HL-60 (cell line): ENCODE measurements around the gene ANKS1B.
"Not testable (repeated sequence)": the region's sequence is repeated elsewhere in the genome, so short reads cannot be mapped to it uniquely, and the experiment has no call there.

ENCODE experiments used
- DNase-seq, 2 experiments: peaks; one replicate each; pipeline ENCODE4 v3.0.0-alpha.2; 2010 to 2020; ENCODE audit warnings: low read depth in 1 of 2, low spot score in 1 of 2
- H3K27ac ChIP-seq: fragments of 250-450 bp; sonication (Bioruptor Pico); replicated peaks from 2 replicates; pipeline ENCODE4 v1.5.1; 2020; ENCODE audit warnings: mild to moderate bottlenecking, moderate library complexity
- H3K27me3 ChIP-seq: fragments of 250-450 bp; sonication (Bioruptor Pico); 2 replicates; pipeline ENCODE4 v1.5.1; 2021; ENCODE audit warnings: mild to moderate bottlenecking, moderate library complexity; ENCODE audit not compliant: insufficient read depth, poor library complexity, severe bottlenecking
- H3K4me3 ChIP-seq: replicated peaks from 2 replicates; pipeline ENCODE4 v1.5.1; 2011; ENCODE audit warnings: mild to moderate bottlenecking, control low read depth, low read length; ENCODE audit not compliant: insufficient read depth
- GABPA ChIP-seq: IDR thresholded peaks from 2 replicates; pipeline ENCODE4 v1.6.1; 2012; ENCODE audit warnings: low read depth
- POLR2AphosphoS5 ChIP-seq: IDR thresholded peaks from 2 replicates; pipeline ENCODE4 v1.6.1; 2012; ENCODE audit warnings: low read depth
- REST ChIP-seq: IDR thresholded peaks from 2 replicates; pipeline ENCODE4 v1.6.1; 2012; ENCODE audit warnings: low read depth; ENCODE audit not compliant: insufficient replicate concordance
- SPI1 ChIP-seq: IDR thresholded peaks from 2 replicates; pipeline ENCODE4 v1.6.1; 2012; ENCODE audit warnings: low read depth, mild to moderate bottlenecking, borderline replicate concordance
- TF ChIP-seq, protein P1 (sequence below): IDR thresholded peaks from one replicate; pipeline ENCODE4 v1.5.1; 2011; ENCODE audit warnings: low read length, control low read depth, inconsistent platforms; ENCODE audit not compliant: insufficient read depth

Gene ANKS1B

DNA sequence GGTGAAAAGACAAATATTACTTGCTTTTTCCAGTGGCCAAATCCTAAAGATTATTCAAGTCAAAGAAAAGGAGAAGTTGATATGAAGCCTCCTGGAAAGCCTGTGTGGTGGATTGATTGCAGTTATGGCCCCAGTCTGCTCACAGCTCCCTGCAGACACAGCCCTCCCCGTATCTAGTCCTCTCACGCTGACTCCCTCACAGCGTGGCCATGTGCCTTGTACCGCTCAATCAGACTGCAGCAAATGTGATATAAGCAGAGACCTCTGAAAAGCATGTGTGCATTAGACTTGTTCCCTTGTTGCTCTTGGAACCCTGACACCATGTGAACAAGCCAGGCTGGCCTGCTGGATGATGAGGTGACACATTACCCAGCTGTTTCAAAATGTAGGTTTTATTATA lies 735.2 kb downstream of the ANKS1B start:
- Histone ChIP-seq H3K27me3 (no peaks in the 10 kb centered on the region), H3K27ac (no peak overlapping the region), H3K4me3 (no peak overlapping the region)
- no peak for TF ChIP-seq SPI1
- TF ChIP-seq POLR2AphosphoS5, result no peak
- TF ChIP-seq REST, result no peak
- TF ChIP-seq GABPA, result no peak
- TF ChIP-seq, protein P1, sequence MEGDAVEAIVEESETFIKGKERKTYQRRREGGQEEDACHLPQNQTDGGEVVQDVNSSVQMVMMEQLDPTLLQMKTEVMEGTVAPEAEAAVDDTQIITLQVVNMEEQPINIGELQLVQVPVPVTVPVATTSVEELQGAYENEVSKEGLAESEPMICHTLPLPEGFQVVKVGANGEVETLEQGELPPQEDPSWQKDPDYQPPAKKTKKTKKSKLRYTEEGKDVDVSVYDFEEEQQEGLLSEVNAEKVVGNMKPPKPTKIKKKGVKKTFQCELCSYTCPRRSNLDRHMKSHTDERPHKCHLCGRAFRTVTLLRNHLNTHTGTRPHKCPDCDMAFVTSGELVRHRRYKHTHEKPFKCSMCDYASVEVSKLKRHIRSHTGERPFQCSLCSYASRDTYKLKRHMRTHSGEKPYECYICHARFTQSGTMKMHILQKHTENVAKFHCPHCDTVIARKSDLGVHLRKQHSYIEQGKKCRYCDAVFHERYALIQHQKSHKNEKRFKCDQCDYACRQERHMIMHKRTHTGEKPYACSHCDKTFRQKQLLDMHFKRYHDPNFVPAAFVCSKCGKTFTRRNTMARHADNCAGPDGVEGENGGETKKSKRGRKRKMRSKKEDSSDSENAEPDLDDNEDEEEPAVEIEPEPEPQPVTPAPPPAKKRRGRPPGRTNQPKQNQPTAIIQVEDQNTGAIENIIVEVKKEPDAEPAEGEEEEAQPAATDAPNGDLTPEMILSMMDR, result no peak
- DNase-seq, result no peak

GRCh38 chr12:99237907-99238538 lies 746.7 kb downstream of the ANKS1B start:
- H3K4me3 ChIP-seq, H3K27me3 ChIP-seq, H3K27ac ChIP-seq, DNase-seq: not testable (repeated sequence)

DNA sequence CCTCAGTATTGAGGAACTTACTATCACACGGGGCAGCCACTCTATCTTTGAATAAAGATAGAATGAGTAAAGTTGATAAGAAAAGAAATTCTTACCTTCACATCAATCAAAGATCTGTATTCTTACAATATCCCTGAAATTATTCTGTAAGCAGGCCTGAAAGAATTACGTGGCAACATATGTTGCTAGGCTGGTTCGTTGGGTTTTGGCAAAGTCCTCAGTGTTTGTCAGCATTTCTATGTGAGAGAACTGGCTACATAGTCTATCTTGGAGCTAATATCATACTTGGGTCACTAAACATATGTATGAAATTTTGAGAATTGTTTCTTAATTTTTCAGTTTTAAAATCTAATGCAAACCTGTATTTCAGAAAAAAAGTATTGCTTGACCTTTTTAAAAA lies 749.4 kb downstream of the ANKS1B start:
- DNase-seq, result no peak
- Histone ChIP-seq H3K27ac (no peak overlapping the region), H3K27me3 (no peaks in the 10 kb centered on the region), H3K4me3 (no peak overlapping the region)
- TF ChIP-seq GABPA, result no peak
- TF ChIP-seq POLR2AphosphoS5, result no peak
- no peak for TF ChIP-seq REST
- TF ChIP-seq SPI1, result no peak

DNA sequence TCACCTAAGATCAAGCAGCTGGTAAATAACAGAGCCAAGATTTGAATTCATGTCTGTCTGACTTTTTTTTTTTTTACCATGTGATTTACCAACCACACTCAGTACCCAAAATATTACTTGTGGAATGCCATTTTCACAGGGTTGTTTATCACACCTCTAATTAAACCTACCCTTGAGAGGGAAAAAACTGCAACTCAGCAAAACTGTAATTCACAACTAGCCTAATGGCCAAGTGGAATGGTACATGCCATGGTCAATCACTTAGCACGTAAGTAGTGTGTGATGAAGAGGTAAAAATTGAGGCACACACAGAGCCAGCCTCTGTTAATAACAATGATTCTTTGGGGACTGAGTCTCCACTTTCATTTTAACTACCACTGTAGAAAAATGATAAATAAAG lies 750.0 kb downstream of the ANKS1B start:
- TF ChIP-seq POLR2AphosphoS5 (no peak), GABPA (no peak), SPI1 (no peak), REST (no peak)
- TF ChIP-seq, protein P1, result no peak
- no peak for DNase-seq
- no peaks in the 10 kb centered on the region for H3K27me3 ChIP-seq
- H3K27ac ChIP-seq, result no peak overlapping the region
- H3K4me3 ChIP-seq, result no peak overlapping the region
